Measurements from ENCODE around the gene TACC3. TPM values are rescaled to one million over a fixed set of nuclear protein-coding genes. Genes with fewer than 3 reads are reported as not detected.

Gene TACC3
- total RNA-seq, 1 donor from 2014 or later: 15.0 TPM

DNA sequence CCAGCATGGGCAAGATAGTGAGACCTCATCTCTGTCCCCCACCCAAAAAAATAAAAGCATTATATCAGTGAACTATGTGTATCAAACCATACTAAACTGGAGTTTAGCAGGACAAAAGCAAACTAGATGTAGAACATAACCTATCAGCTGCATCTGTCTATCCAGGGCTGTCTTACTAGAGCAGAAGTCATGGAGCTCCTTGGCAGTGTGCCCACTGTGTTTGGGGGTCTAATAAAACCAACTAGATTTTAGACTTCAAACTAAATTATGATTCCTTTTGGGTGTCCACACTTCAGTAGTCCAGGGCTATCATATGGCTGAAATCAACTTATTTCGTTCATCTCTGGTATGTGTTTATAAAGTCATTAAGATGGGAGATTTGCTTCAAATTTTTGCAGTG lies 17.5 kb upstream of the TACC3 start:
- Histone ChIP-seq H3K9me3 (ENCODE audit: insufficient read depth, low read depth, low read length) (no peaks in the 10 kb centered on the region), H3K4me2 (ENCODE audit: low read length) (no peak overlapping the region), H3K4me3 (ENCODE audit: insufficient read depth, low read depth, low read length) (no peak overlapping the region), H3K36me3 (ENCODE audit: insufficient read depth, low read length) (peaks cover 21% of the 10 kb centered on the region), H4K20me1 (ENCODE audit: insufficient read depth, low read length) (peaks cover 70% of the 10 kb centered on the region), H3K79me2 (ENCODE audit: insufficient read depth, low read length) (peaks cover 80% of the 10 kb centered on the region), H3K4me1 (ENCODE audit: insufficient read depth, low read length) (no peaks in the 10 kb centered on the region), H2AFZ (ENCODE audit: low read depth, low read length) (no peak overlapping the region), H3K9ac (ENCODE audit: low read length) (no peak overlapping the region), H3K27me3 (ENCODE audit: insufficient read depth, low read length) (no peaks in the 10 kb centered on the region), H3K27ac (ENCODE audit: low read depth, low read length) (no peak overlapping the region)
- FAIRE-seq (no peak), DNase-seq (ENCODE audit: low read depth) (no peak)
- Mint-ChIP-seq H3K4me3 (ENCODE audit: unreplicated experiment) (no peak overlapping the region), H3K4me1 (ENCODE audit: low read depth, unreplicated experiment) (peaks cover 9% of the 10 kb centered on the region), H3K36me3 (ENCODE audit: low read depth, unreplicated experiment) (peaks cover 16% of the 10 kb centered on the region), H3K27me3 (ENCODE audit: low read depth, unreplicated experiment) (no peaks in the 10 kb centered on the region), H3K9me3 (ENCODE audit: unreplicated experiment) (no peaks in the 10 kb centered on the region), H3K27ac (ENCODE audit: unreplicated experiment) (no peak overlapping the region)
- TF ChIP-seq EZH2 (IDR thresholded peaks at IDR 0.05; ENCODE audit: insufficient read depth, low read length): no peak
- TF ChIP-seq, protein P1, sequence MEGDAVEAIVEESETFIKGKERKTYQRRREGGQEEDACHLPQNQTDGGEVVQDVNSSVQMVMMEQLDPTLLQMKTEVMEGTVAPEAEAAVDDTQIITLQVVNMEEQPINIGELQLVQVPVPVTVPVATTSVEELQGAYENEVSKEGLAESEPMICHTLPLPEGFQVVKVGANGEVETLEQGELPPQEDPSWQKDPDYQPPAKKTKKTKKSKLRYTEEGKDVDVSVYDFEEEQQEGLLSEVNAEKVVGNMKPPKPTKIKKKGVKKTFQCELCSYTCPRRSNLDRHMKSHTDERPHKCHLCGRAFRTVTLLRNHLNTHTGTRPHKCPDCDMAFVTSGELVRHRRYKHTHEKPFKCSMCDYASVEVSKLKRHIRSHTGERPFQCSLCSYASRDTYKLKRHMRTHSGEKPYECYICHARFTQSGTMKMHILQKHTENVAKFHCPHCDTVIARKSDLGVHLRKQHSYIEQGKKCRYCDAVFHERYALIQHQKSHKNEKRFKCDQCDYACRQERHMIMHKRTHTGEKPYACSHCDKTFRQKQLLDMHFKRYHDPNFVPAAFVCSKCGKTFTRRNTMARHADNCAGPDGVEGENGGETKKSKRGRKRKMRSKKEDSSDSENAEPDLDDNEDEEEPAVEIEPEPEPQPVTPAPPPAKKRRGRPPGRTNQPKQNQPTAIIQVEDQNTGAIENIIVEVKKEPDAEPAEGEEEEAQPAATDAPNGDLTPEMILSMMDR (IDR thresholded peaks at IDR 0.05; ENCODE audit: insufficient read depth, low read depth, low read length): no peak

DNA sequence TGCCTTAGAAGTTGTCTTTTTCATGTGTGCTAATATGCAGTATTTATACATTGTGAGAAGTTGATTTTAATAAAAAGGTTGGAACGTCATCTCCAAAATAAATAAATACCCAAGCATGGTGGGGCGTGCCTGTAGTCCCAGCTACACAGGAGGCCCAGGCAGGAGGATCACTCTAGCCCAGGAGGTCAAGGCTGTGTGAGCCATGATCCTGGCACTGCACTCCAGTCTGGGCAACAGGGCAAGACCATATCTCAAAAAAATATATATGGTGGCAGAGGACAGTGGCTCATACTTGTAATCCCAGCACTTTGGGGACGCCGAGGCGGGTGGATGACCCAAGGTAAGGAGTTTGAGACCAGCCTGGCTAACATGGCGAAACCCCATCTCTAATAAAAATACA lies 15.6 kb upstream of the TACC3 start:
- FAIRE-seq (no peak), DNase-seq (ENCODE audit: low read depth) (no peak)
- no peaks in the 10 kb centered on the region for H3K9me3 ChIP-seq (ENCODE audit: insufficient read depth, low read depth, low read length)
- Mint-ChIP-seq H3K27ac (ENCODE audit: unreplicated experiment) (no peak overlapping the region), H3K36me3 (ENCODE audit: low read depth, unreplicated experiment) (peaks cover 22% of the 10 kb centered on the region), H3K4me3 (ENCODE audit: unreplicated experiment) (no peak overlapping the region), H3K9me3 (ENCODE audit: unreplicated experiment) (no peaks in the 10 kb centered on the region), H3K4me1 (ENCODE audit: low read depth, unreplicated experiment) (peaks cover 19% of the 10 kb centered on the region), H3K27me3 (ENCODE audit: low read depth, unreplicated experiment) (no peaks in the 10 kb centered on the region)
- TF ChIP-seq, protein P1 (IDR thresholded peaks at IDR 0.05; ENCODE audit: insufficient read depth, low read depth, low read length): no peak
- no peak for TF ChIP-seq EZH2 (IDR thresholded peaks at IDR 0.05; ENCODE audit: insufficient read depth, low read length)
- H3K27ac ChIP-seq (ENCODE audit: low read depth, low read length): no peak overlapping the region
- peaks cover 78% of the 10 kb centered on the region for H4K20me1 ChIP-seq (ENCODE audit: insufficient read depth, low read length)
- H3K79me2 ChIP-seq (ENCODE audit: insufficient read depth, low read length): peaks cover 91% of the 10 kb centered on the region
- no peak overlapping the region for H3K4me2 ChIP-seq (ENCODE audit: low read length)
- H3K4me3 ChIP-seq (ENCODE audit: insufficient read depth, low read depth, low read length): no peak overlapping the region
- H2AFZ ChIP-seq (ENCODE audit: low read depth, low read length): no peak overlapping the region
- H3K36me3 ChIP-seq (ENCODE audit: insufficient read depth, low read length): peaks cover 14% of the 10 kb centered on the region
- H3K4me1 ChIP-seq (ENCODE audit: insufficient read depth, low read length): no peaks in the 10 kb centered on the region
- no peaks in the 10 kb centered on the region for H3K27me3 ChIP-seq (ENCODE audit: insufficient read depth, low read length)
- H3K9ac ChIP-seq (ENCODE audit: low read length): no peak overlapping the region

DNA sequence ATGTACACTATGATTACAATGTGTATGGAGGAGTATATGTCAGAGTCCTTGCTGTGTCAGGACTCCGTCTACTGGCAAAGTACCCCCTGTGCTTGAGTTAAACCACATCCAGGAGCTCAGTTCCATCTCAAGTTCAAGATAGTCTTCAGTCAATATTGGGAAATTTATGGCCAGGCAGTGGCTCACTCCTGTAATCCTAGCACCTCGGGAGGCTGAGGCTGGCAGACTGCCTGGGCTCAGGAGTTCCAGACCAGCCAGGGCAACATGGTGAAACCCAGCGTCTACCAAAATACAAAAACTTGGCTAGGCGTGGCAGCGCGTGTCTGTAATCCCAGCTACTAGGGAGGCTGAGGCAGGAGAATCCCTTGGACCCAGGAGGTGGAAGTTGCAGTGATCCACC lies 15.0 kb upstream of the TACC3 start:
- Histone ChIP-seq H3K9me3 (ENCODE audit: insufficient read depth, low read depth, low read length) (no peaks in the 10 kb centered on the region), H3K4me1 (ENCODE audit: insufficient read depth, low read length) (no peaks in the 10 kb centered on the region), H2AFZ (ENCODE audit: low read depth, low read length) (no peak overlapping the region), H3K27ac (ENCODE audit: low read depth, low read length) (no peak overlapping the region), H3K4me3 (ENCODE audit: insufficient read depth, low read depth, low read length) (no peak overlapping the region), H3K4me2 (ENCODE audit: low read length) (no peak overlapping the region), H3K9ac (ENCODE audit: low read length) (no peak overlapping the region), H3K27me3 (ENCODE audit: insufficient read depth, low read length) (no peaks in the 10 kb centered on the region), H3K79me2 (ENCODE audit: insufficient read depth, low read length) (peaks cover 91% of the 10 kb centered on the region), H3K36me3 (ENCODE audit: insufficient read depth, low read length) (peaks cover 12% of the 10 kb centered on the region), H4K20me1 (ENCODE audit: insufficient read depth, low read length) (peaks cover 80% of the 10 kb centered on the region)
- H3K4me3 Mint-ChIP-seq (ENCODE audit: unreplicated experiment): no peak overlapping the region
- no peak overlapping the region for H3K27ac Mint-ChIP-seq (ENCODE audit: unreplicated experiment)
- H3K9me3 Mint-ChIP-seq (ENCODE audit: unreplicated experiment): no peaks in the 10 kb centered on the region
- peaks cover 21% of the 10 kb centered on the region for H3K4me1 Mint-ChIP-seq (ENCODE audit: low read depth, unreplicated experiment)
- TF ChIP-seq EZH2 (IDR thresholded peaks at IDR 0.05; ENCODE audit: insufficient read depth, low read length): no peak
- TF ChIP-seq, protein P1 (IDR thresholded peaks at IDR 0.05; ENCODE audit: insufficient read depth, low read depth, low read length): no peak
- DNase-seq (ENCODE audit: low read depth): no peak
- FAIRE-seq: no peak
- no peaks in the 10 kb centered on the region for H3K27me3 Mint-ChIP-seq (ENCODE audit: low read depth, unreplicated experiment)
- peaks cover 24% of the 10 kb centered on the region for H3K36me3 Mint-ChIP-seq (ENCODE audit: low read depth, unreplicated experiment)

All from astrocyte (in vitro differentiated cells and primary cell).